Measurements from ENCODE around the gene KRTAP5-8. TPM values are rescaled to one million over a fixed set of nuclear protein-coding genes. Genes with fewer than 3 reads are reported as not detected.

Gene KRTAP5-8
- total RNA-seq, 1 experiment from 2014 or later: not detected

GRCh38 chr11:71491940-71492339 is 45.9 kb upstream of the KRTAP5-8 start:
- H2BK20ac ChIP-seq (ENCODE audit: low read depth, low read length, poor library complexity, severe bottlenecking): no peak overlapping the region
- H3K9me3 Mint-ChIP-seq: peaks cover 0 to 3% of the 10 kb centered on the region in 2 experiments; a peak in 1 of 5 replicates
- no peak overlapping the region for H3K27ac ChIP-seq (ENCODE audit: insufficient read length, low read depth, low read length)
- no peak overlapping the region for H3K4me3 Mint-ChIP-seq
- no peaks in the 10 kb centered on the region for H3K27me3 ChIP-seq (ENCODE audit: insufficient read depth, low read length)
- H3K27me3 Mint-ChIP-seq (ENCODE audit: low read depth): no peaks in the 10 kb centered on the region
- H3K9ac ChIP-seq (ENCODE audit: extremely low read depth, insufficient read length, low read length): no peak overlapping the region
- no peak overlapping the region for H2BK120ac ChIP-seq (ENCODE audit: low read depth, low read length, poor library complexity, severe bottlenecking)
- no peak overlapping the region for H2BK15ac ChIP-seq (ENCODE audit: low read depth, low read length)
- H3K79me1 ChIP-seq (ENCODE audit: insufficient read depth, low read depth, low read length, poor library complexity, severe bottlenecking): no peaks in the 10 kb centered on the region
- no peaks in the 10 kb centered on the region for H4K20me1 ChIP-seq (ENCODE audit: control insufficient read depth, insufficient read depth, insufficient read length)
- no peak for DNase-seq
- H3K18ac ChIP-seq (ENCODE audit: insufficient read length, low read depth, low read length): no peak overlapping the region
- H3K4me2 ChIP-seq (ENCODE audit: insufficient read depth, insufficient read length, low read length): no peak overlapping the region
- H2BK12ac ChIP-seq (ENCODE audit: insufficient read length, low read depth, low read length): no peak overlapping the region
- no peak overlapping the region for H4K8ac ChIP-seq (replicated peaks; ENCODE audit: insufficient read length, low read depth, low read length)
- H3K4ac ChIP-seq (ENCODE audit: low read depth, low read length): no peak overlapping the region
- H3K36me3 Mint-ChIP-seq (ENCODE audit: insufficient read depth in 1 of 3, low read depth in 3 of 3): peaks cover 19 to 78% (median 37%) of the 10 kb centered on the region in 3 experiments
- TF ChIP-seq, protein P1, sequence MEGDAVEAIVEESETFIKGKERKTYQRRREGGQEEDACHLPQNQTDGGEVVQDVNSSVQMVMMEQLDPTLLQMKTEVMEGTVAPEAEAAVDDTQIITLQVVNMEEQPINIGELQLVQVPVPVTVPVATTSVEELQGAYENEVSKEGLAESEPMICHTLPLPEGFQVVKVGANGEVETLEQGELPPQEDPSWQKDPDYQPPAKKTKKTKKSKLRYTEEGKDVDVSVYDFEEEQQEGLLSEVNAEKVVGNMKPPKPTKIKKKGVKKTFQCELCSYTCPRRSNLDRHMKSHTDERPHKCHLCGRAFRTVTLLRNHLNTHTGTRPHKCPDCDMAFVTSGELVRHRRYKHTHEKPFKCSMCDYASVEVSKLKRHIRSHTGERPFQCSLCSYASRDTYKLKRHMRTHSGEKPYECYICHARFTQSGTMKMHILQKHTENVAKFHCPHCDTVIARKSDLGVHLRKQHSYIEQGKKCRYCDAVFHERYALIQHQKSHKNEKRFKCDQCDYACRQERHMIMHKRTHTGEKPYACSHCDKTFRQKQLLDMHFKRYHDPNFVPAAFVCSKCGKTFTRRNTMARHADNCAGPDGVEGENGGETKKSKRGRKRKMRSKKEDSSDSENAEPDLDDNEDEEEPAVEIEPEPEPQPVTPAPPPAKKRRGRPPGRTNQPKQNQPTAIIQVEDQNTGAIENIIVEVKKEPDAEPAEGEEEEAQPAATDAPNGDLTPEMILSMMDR (conservative IDR thresholded peaks at IDR 0.05): no peak
- H3K9me3 ChIP-seq (ENCODE audit: control insufficient read depth, low read depth, low read length): no peaks in the 10 kb centered on the region
- H3K14ac ChIP-seq (ENCODE audit: insufficient read depth, low read length): no peak overlapping the region
- WGBS (ENCODE audit: extremely low coverage, insufficient read length, low lambda C conversion rate): no CpG with 5 or more reads among the region's 9 CpGs
- peaks cover 4 to 6% of the 10 kb centered on the region in 2 experiments; a peak in 3 of 4 replicates for H3K4me1 Mint-ChIP-seq
- no peak overlapping the region for H2AK5ac ChIP-seq (ENCODE audit: insufficient read length, low read length)
- no peaks in the 10 kb centered on the region for H3K23me2 ChIP-seq (ENCODE audit: insufficient read length, low read depth, low read length, poor library complexity, severe bottlenecking)
- no peak overlapping the region for H3K23ac ChIP-seq (ENCODE audit: insufficient read length, low read depth, low read length)
- H2BK5ac ChIP-seq (ENCODE audit: insufficient read length, low read length): no peak overlapping the region
- no peak overlapping the region for H4K91ac ChIP-seq (ENCODE audit: insufficient read length, low read depth, low read length)
- H3K79me2 ChIP-seq (ENCODE audit: insufficient read depth, low read length): no peaks in the 10 kb centered on the region
- no peak overlapping the region for H3K56ac ChIP-seq (ENCODE audit: insufficient read length, low read depth, low read length)
- no peak overlapping the region for H3T11ph ChIP-seq (ENCODE audit: low read length)
- H2AFZ ChIP-seq (ENCODE audit: low read length): no peak overlapping the region
- no peaks in the 10 kb centered on the region for H3K4me1 ChIP-seq (ENCODE audit: insufficient read depth, low read length)
- no peak overlapping the region for H4K5ac ChIP-seq (ENCODE audit: insufficient read length, low read depth, low read length)
- no peak overlapping the region for H3K27ac Mint-ChIP-seq

All from H9 (cell line).